ENCODE measurements around the gene ELP4. TPM values are rescaled to one million over a fixed set of nuclear protein-coding genes. Genes with fewer than 3 reads are reported as not detected.

Gene ELP4
- total and polyA plus RNA-seq, 2 experiments from 2014 or later = 28.2 to 38.3 TPM

- Histone ChIP-seq H3K4me2 (no peak overlapping the region), H3K27me3 (ENCODE audit: insufficient read depth) (no peaks in the 10 kb centered on the region), H4K20me1 (replicated peaks; ENCODE audit: insufficient read depth) (no peaks in the 10 kb centered on the region), H3K4me3 (no peak overlapping the region), H2AFZ (no peak overlapping the region), H3K79me2 (replicated peaks; ENCODE audit: insufficient read depth) (no peaks in the 10 kb centered on the region), H3K27ac (ENCODE audit: low read depth) (no peak overlapping the region), H3K4me1 (ENCODE audit: insufficient read depth) (peaks cover 3% of the 10 kb centered on the region; the same call in 1 of the 2 replicates), H3K36me3 (ENCODE audit: insufficient read depth) (no peaks in the 10 kb centered on the region), H3K9me2 (ENCODE audit: insufficient read depth) (no peaks in the 10 kb centered on the region), H3F3A (replicated peaks; ENCODE audit: low read depth) (no peaks in the 10 kb centered on the region)
- no peak overlapping the region for H3K4me3 Mint-ChIP-seq
- TF ChIP-seq NANOG (IDR thresholded peaks at IDR 0.05; ENCODE audit: borderline replicate concordance) = no peak
- no peak; the same call in 1 of the 2 replicates for TF ChIP-seq ZNF462 (CRISPR knock-in tag; IDR thresholded peaks at IDR 0.05)
- TF ChIP-seq POLR2AphosphoS5 (IDR thresholded peaks at IDR 0.05; ENCODE audit: low read depth) = no peak
- TF ChIP-seq ZNF114 (CRISPR knock-in tag; IDR thresholded peaks at IDR 0.05) = no peak
- TF ChIP-seq REST (IDR thresholded peaks at IDR 0.05; ENCODE audit: unreplicated experiment) = no peak
- TF ChIP-seq CREB1 (CRISPR knock-in tag; IDR thresholded peaks at IDR 0.05; ENCODE audit: low read depth) = no peak
- TF ChIP-seq EZH2phosphoT487 (IDR thresholded peaks at IDR 0.05; ENCODE audit: unreplicated experiment) = no peak
- TF ChIP-seq JUNB (IDR thresholded peaks at IDR 0.05; ENCODE audit: unreplicated experiment) = no peak
- TF ChIP-seq ZNF331 (CRISPR knock-in tag; IDR thresholded peaks at IDR 0.05; ENCODE audit: low read depth) = no peak
- TF ChIP-seq EZH2 (IDR thresholded peaks at IDR 0.05; ENCODE audit: low read depth, unreplicated experiment) = no peak
- no peak for TF ChIP-seq CTCF (conservative IDR thresholded peaks at IDR 0.05; ENCODE audit: low read depth in 2 of 2)
- no peak for TF ChIP-seq ETS1 (IDR thresholded peaks at IDR 0.05)
- TF ChIP-seq STAT1 (IDR thresholded peaks at IDR 0.05; ENCODE audit: unreplicated experiment) = no peak
- H3K36me3 Mint-ChIP-seq (ENCODE audit: low read depth) = no peaks in the 10 kb centered on the region
- no peaks in the 10 kb centered on the region for H3K9me3 Mint-ChIP-seq
- ATAC-seq (peak; percentile 77), DNase-seq (ENCODE audit: low spot score) (peak; percentile 45)
- no peak overlapping the region; the same call in 1 of the 2 replicates for H3K27ac Mint-ChIP-seq
- H3K27me3 Mint-ChIP-seq (ENCODE audit: insufficient read depth, low read depth, poor library complexity) = no peaks in the 10 kb centered on the region
- H3K4me1 Mint-ChIP-seq = peaks cover 21% of the 10 kb centered on the region
Observed at GRCh38 chr11:31763296-31763695, 253.7 kb downstream of the ELP4 start.
